ENCODE data around the gene FAM161A. TPM values are rescaled to one million over a fixed set of nuclear protein-coding genes. Genes with fewer than 3 reads are reported as not detected.
"Not testable (repeated sequence)": the region's sequence is repeated elsewhere in the genome, so short reads cannot be mapped to it uniquely, and the experiment has no call there.

FAM161A gene
- total RNA-seq, 2 experiments from 2014 or later = 0.91 to 1.0 TPM

GRCh38 chr2:61802548-61802947 is 51.3 kb downstream of the FAM161A start:
- CTCF ChIA-PET = no interaction called here
- Mint-ChIP-seq H3K9me3 (no peaks in the 10 kb centered on the region), H3K4me1 (ENCODE audit: low read depth) (no peaks in the 10 kb centered on the region), H3K27me3 (peaks cover 6% of the 10 kb centered on the region), H3K27ac (no peak overlapping the region), H3K36me3 (ENCODE audit: low read depth) (no peaks in the 10 kb centered on the region), H3K4me3 (no peak overlapping the region)
- Histone ChIP-seq H3K36me3 (ENCODE audit: insufficient read depth, low read length) (no peaks in the 10 kb centered on the region), H3K27ac (ENCODE audit: low read depth in 1 of 2, low read length in 2 of 2) (no peak overlapping the region), H3K4me1 (ENCODE audit: insufficient read depth, low read length) (no peaks in the 10 kb centered on the region), H3K27me3 (ENCODE audit: control insufficient read depth in 1 of 2, insufficient read depth in 2 of 2, low read length in 2 of 2) (peaks cover 0 to 6% of the 10 kb centered on the region in 2 experiments), H3K9me3 (ENCODE audit: control insufficient read depth in 1 of 2, insufficient read depth in 1 of 2, low read length in 2 of 2) (no peaks in the 10 kb centered on the region), H3K4me3 (ENCODE audit: low read length) (no peak overlapping the region)
- intact Hi-C loops (cut with DNase I, micrococcal nuclease) = no loop called here
- DNase-seq = no peak
- POLR2A ChIA-PET = no interaction called here
- ATAC-seq (ENCODE audit: poor library complexity) = no peak
- no peak for TF ChIP-seq CTCF (IDR thresholded peaks at IDR 0.05)

GRCh38 chr2:61799099-61799498 is 54.8 kb downstream of the FAM161A start:
- peaks cover 0 to 6% of the 10 kb centered on the region in 2 experiments for H3K27me3 ChIP-seq (ENCODE audit: control insufficient read depth in 1 of 2, insufficient read depth in 2 of 2, low read length in 2 of 2)
- intact Hi-C loops (cut with DNase I, micrococcal nuclease) = loop anchor here in 1 of 2 experiments (10.0 kb wide), 1 partner anchor 664 kb away; no protein-coding TSS in a partner anchor
- H3K4me3 Mint-ChIP-seq = no peak overlapping the region
- TF ChIP-seq CTCF (IDR thresholded peaks at IDR 0.05) = no peak
- no peaks in the 10 kb centered on the region for H3K36me3 Mint-ChIP-seq (ENCODE audit: low read depth)
- ATAC-seq (ENCODE audit: poor library complexity) (no peak), DNase-seq (no peak)
- peaks cover 6% of the 10 kb centered on the region for H3K27me3 Mint-ChIP-seq
- H3K36me3 ChIP-seq (ENCODE audit: insufficient read depth, low read length) = no peaks in the 10 kb centered on the region
- H3K27ac Mint-ChIP-seq = no peak overlapping the region
- H3K4me1 ChIP-seq (ENCODE audit: insufficient read depth, low read length) = no peaks in the 10 kb centered on the region
- no peak overlapping the region for H3K4me3 ChIP-seq (ENCODE audit: low read length)
- POLR2A ChIA-PET = no interaction called here
- H3K27ac ChIP-seq (ENCODE audit: low read depth in 1 of 2, low read length in 2 of 2) = no peak overlapping the region
- no peaks in the 10 kb centered on the region for H3K9me3 Mint-ChIP-seq
- CTCF ChIA-PET = interaction anchor here (0.5 to 0.6 kb wide), 2 partner anchors 35 to 286 kb away, joined by 3 read pairs; no protein-coding TSS in a partner anchor
- H3K9me3 ChIP-seq (ENCODE audit: control insufficient read depth in 1 of 2, insufficient read depth in 1 of 2, low read length in 2 of 2) = no peaks in the 10 kb centered on the region
- no peaks in the 10 kb centered on the region for H3K4me1 Mint-ChIP-seq (ENCODE audit: low read depth)

GRCh38 chr2:61797446-61797845 is 56.4 kb downstream of the FAM161A start:
- CTCF ChIA-PET; H3K36me3 ChIP-seq (ENCODE audit: insufficient read depth, low read length); H3K9me3 Mint-ChIP-seq; H3K9me3 ChIP-seq (ENCODE audit: control insufficient read depth in 1 of 2, insufficient read depth in 1 of 2, low read length in 2 of 2); H3K4me3 Mint-ChIP-seq; H3K4me1 ChIP-seq (ENCODE audit: insufficient read depth, low read length); H3K4me3 ChIP-seq (ENCODE audit: low read length); DNase-seq; H3K27ac Mint-ChIP-seq; H3K36me3 Mint-ChIP-seq (ENCODE audit: low read depth); H3K4me1 Mint-ChIP-seq (ENCODE audit: low read depth); H3K27ac ChIP-seq (ENCODE audit: low read depth in 1 of 2, low read length in 2 of 2); H3K27me3 ChIP-seq (ENCODE audit: control insufficient read depth in 1 of 2, insufficient read depth in 2 of 2, low read length in 2 of 2); POLR2A ChIA-PET; ATAC-seq (ENCODE audit: poor library complexity): not testable (repeated sequence)
- H3K27me3 Mint-ChIP-seq = peaks cover 11% of the 10 kb centered on the region
- intact Hi-C loops (cut with DNase I, micrococcal nuclease) = loop anchor here in 1 of 2 experiments (10.0 kb wide), 1 partner anchor 663 kb away; no protein-coding TSS in a partner anchor

- intact Hi-C loops (cut with DNase I, micrococcal nuclease) = loop anchor here in 1 of 2 experiments (10.0 kb wide), 1 partner anchor 661 kb away; no protein-coding TSS in a partner anchor
- Mint-ChIP-seq H3K4me3 (no peak overlapping the region), H3K36me3 (ENCODE audit: low read depth) (no peaks in the 10 kb centered on the region)
Measured at GRCh38 chr2:61795408-61795807, 58.5 kb downstream of the FAM161A start.

More at GRCh38 chr2:61795408-61795807, 58.5 kb downstream of the FAM161A start:
- no peak overlapping the region for H3K27ac ChIP-seq (ENCODE audit: low read depth in 1 of 2, low read length in 2 of 2)
- no peaks in the 10 kb centered on the region for H3K9me3 ChIP-seq (ENCODE audit: control insufficient read depth in 1 of 2, insufficient read depth in 1 of 2, low read length in 2 of 2)
- H3K4me1 Mint-ChIP-seq (ENCODE audit: low read depth) = no peaks in the 10 kb centered on the region
- ChIA-PET CTCF (no interaction called here), POLR2A (no interaction called here)
- H3K4me1 ChIP-seq (ENCODE audit: insufficient read depth, low read length) = peaks cover 4% of the 10 kb centered on the region
- H3K27me3 Mint-ChIP-seq = peaks cover 11% of the 10 kb centered on the region
- H3K27ac Mint-ChIP-seq = no peak overlapping the region
- H3K27me3 ChIP-seq (ENCODE audit: control insufficient read depth in 1 of 2, insufficient read depth in 2 of 2, low read length in 2 of 2) = peaks cover 0 to 6% of the 10 kb centered on the region in 2 experiments
- no peak for DNase-seq
- no peak overlapping the region for H3K4me3 ChIP-seq (ENCODE audit: low read length)
- ATAC-seq (ENCODE audit: poor library complexity) = no peak
- H3K9me3 Mint-ChIP-seq = no peaks in the 10 kb centered on the region
- H3K36me3 ChIP-seq (ENCODE audit: insufficient read depth, low read length) = no peaks in the 10 kb centered on the region
- no peak for TF ChIP-seq CTCF (IDR thresholded peaks at IDR 0.05)
